HG03108 (cell line): Measurements from ENCODE around the gene WWOX.

ENCODE experiments used
- ATAC-seq: cut with Tn5 transposase; IDR thresholded peaks from one replicate; pipeline ENCODE4 v1.9.1; 2021; ENCODE audit warnings: moderate library complexity; ENCODE audit not compliant: unreplicated experiment

The WWOX gene

GRCh38 chr16:78326731-78327130, 227.3 kb downstream of the WWOX start:
- no peak for ATAC-seq

DNA sequence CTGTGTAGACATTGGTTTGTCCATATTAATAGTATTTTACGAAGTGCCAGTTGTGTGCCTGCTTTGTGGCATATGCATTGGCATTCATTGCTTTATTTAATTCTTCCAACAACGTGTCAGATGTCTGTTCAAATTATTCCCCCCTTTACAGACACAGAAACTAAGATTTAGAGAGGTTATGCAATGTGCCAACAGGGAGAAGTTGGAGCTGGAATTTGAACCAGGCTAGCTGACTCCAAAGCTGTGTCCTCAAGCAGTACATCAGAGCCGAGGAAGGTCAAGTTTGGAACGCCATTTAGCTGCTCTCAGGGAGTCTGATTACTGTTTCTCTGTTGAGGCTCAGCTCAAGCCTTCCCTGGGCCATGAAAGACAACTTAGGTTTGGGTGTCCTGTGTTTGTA, 232.3 kb downstream of the WWOX start:
- no peak for ATAC-seq

DNA sequence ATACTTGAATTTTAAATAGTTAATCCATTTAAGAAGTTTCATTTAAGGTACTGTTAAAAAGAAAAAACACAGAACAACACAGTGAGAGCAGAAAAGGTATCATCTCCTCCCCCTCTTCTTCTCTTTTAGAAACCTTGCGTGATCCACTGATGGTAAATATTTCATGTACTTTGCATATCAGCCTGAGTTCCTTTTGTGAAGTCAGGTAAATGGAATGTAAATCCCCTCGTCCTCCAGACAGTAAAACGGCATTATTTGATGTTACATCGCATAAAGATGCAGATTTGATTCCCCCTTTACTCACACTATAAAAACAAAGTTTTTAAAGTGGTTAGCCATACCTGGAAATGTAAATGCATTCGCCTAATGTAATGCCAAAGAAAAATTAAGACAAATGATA, 234.4 kb downstream of the WWOX start:
- no peak for ATAC-seq

DNA sequence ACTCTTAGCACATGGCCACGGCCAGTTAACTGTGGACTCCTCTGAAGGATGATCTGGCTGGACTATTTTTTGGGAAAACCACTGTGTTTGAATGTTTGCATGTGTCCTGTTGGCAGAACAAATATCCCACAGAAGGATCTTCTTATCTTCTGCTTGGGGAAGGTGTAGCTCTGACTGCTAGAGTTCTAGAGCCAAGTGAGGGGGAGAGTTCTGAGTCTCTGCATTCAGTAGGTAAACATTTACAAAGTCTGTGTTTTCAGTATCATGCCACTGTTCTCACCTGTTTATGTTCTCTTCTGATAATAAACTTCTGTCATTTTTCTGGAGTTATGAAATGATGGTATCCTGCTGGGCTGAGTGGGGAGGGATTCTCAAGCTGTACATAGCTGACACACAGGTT, 241.1 kb downstream of the WWOX start:
- no peak for ATAC-seq

- no peak for ATAC-seq
Observed at GRCh38 chr16:78348068-78348467, 248.6 kb downstream of the WWOX start.

DNA sequence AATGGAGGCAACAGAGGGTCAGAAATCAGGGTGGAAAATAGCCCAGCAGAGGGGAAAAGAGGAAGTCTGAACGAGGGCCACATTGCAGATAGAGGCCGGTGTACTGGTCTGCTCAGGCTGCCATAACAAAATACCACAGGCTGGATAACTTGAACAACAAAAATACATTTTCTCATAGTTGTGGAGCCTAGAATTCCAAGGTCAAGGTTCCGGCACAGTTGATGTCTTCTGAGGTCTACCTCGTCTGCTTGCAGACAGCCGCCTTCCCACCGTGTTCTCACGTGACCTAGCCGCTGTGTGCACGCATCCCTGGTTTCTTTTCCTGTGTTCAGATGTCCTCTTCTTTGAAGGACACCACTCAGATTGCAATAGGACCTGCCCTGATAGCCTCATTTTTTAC, 249.4 kb downstream of the WWOX start:
- ATAC-seq = no peak

GRCh38 chr16:78352184-78352583, 252.7 kb downstream of the WWOX start:
- no peak for ATAC-seq

- no peak for ATAC-seq
Observed at GRCh38 chr16:78353640-78354275, 254.3 kb downstream of the WWOX start.

- ATAC-seq = no peak
Observed at GRCh38 chr16:78362524-78363135, 263.2 kb downstream of the WWOX start.

- ATAC-seq = no peak
Observed at GRCh38 chr16:78363843-78364555, 264.5 kb downstream of the WWOX start.

GRCh38 chr16:78364556-78364880, 265.1 kb downstream of the WWOX start:
- no peak for ATAC-seq

GRCh38 chr16:78365366-78365765, 265.9 kb downstream of the WWOX start:
- no peak for ATAC-seq

DNA sequence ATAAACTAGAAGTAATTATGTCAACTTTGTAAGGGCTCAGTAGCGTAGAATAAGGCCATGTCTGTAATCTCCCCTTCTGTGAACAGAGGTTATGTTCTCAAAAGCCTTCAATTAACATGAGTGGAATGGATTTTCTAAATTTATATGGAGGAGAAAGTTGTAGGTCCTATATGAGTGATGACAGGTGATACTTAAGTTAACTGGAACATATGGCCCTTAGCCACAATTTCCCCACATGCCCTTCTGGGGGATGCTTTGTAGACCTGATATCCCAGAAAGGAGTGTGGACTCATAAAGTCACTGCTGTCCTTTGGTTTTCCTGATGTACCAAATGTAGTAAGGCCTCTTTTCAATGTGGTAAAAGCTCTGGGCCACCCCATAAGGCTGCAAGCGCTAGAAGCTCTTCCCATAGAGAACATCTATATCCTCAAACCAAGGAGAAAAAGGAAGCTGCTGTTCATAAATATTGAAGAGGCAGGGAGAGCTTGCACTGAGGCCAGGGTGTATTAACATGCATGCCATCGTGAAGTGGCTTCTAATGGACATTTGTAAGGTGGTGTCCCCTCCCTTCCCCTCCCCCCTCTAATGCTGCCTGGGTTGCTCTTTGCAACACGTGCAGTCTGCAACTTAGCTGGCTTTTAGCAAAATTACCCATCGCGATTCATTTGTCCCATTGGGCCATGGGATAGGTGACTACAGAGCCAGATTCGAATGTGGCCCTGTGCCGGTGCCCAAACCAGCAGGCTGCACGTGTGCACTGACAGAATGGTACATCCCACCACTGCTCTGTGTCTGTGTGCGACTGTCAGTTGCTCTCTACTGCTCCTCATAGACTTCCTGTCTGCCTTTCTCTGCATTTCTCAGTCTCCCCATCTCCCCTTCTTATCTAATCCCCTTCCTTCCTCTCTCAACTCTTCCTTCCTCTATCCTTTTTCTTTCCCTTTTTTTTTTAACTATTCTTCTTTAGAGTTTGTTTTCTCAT, 269.0 kb downstream of the WWOX start:
- no peak for ATAC-seq

- ATAC-seq = no peak
Observed at GRCh38 chr16:78372277-78372676, 272.8 kb downstream of the WWOX start.

DNA sequence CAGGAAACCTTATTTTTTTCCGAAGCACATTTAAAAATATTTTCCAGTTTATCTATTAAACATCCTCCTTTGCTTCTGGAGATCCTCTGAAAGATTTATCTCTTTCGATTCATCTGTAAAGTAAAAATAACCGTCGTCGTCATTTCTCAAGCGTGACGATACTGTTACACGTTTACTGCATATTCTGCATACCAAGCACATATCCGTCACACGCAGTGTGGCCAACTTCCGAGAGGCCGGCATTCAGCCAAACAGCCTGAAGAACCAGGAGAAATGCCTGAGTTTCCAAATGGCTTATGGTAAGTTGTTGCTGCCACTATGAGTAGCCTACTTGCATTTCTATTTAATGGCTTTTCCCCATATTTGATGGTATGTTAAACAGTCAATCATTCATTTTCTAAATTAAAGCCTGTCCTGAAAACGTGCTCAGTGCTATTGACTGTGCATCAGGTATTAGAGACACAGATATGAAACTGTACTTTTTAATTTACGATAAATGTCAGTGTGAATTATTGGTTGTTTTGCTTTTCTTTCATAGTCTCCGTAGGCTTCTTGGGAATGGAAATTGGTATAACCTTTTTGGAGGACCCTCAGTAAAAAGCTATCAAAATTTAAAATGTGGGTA, 275.7 kb downstream of the WWOX start:
- ATAC-seq = no peak

DNA sequence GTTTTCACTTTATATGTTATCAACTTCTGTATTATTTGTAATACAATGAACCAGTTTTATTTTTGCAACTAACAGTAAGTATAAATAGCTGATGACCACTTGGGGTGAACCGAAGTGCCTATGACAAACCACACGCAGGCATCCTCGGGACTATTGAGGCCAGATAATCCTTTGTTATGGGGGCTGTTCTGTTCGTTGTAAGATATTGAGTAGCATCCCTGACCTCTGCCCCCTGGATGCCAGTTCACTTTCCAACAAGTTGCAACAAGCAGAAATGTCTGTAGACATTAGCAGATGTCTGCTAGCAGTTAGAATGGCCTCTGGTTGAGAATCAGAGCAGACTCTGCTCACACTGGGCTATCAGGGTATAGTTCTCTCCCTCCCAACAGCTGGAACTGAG, 277.0 kb downstream of the WWOX start:
- no peak for ATAC-seq

DNA sequence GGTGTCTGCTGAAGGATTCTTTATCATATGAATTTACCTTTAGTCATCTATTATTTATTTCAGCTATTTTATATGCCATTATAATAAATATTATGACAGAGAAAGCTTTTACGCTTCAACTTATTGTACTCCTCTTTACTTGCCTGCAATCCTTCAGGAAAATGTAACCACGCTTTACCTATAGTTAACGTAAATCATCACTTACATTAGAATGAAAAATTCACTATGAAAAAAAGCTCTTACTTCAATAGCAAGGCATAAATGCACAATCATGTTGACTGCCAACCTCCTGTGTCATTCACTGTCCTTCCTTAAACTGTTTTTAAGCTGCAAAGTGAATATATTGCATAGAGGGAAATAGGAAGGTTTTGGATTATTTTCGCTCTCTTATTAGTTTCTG, 277.9 kb downstream of the WWOX start:
- no peak for ATAC-seq

- no peak for ATAC-seq
Observed at GRCh38 chr16:78381060-78381459, 281.6 kb downstream of the WWOX start.

DNA sequence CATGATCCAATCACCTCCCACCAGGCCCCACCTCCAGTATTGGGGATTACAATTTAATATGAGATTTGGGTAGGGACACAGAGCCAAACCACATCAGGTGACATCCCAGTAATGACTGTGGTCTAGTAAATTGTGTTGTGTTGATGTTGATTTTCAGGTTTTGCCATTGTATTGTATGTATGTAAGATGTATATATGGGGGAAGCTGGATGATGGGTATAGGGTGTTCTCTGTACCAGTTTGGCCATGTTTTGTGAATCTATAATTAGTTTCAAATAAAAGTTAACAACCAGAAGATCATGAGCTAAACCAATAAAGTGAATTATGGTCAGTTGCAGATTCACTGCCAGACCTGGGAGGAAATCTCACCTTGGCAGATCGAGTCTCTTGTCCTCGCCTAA, 283.7 kb downstream of the WWOX start:
- ATAC-seq = no peak

GRCh38 chr16:78385086-78385805, 285.8 kb downstream of the WWOX start:
- no peak for ATAC-seq
